Karpas-422 (cell line): ENCODE results near the gene RNF5. TPM values are rescaled to one million over a fixed set of nuclear protein-coding genes. Genes with fewer than 3 reads are reported as not detected.

Experiments used
- DNase-seq: peaks from one replicate; pipeline ENCODE4 v3.0.0-alpha.2; 2015
- H2AFZ ChIP-seq: fragments of 200-600 bp; sonication (generic); 2 replicates; pipeline ENCODE4 v1.6.1; 2014; ENCODE audit warnings: antibody characterized with exemption, low read length, mixed read lengths
- H3K27ac ChIP-seq: fragments of 200-600 bp; sonication (generic); 2 replicates; pipeline ENCODE4 v1.5.1; 2014; ENCODE audit warnings: mild to moderate bottlenecking, low read length, moderate library complexity
- H3K27me3 ChIP-seq: fragments of 200-600 bp; sonication (generic); 2 replicates; pipeline ENCODE4 v1.6.1; 2014; ENCODE audit warnings: low read length, mixed read lengths
- H3K36me3 ChIP-seq: fragments of 200-600 bp; sonication (generic); 2 replicates; pipeline ENCODE4 v1.6.1; 2014; ENCODE audit warnings: low read length, mixed read lengths; ENCODE audit not compliant: insufficient read depth
- H3K4me1 ChIP-seq: fragments of 200-600 bp; sonication (generic); 2 replicates; pipeline ENCODE4 v1.6.1; 2014; ENCODE audit warnings: mild to moderate bottlenecking, low read length, mixed read lengths
- H3K4me2 ChIP-seq: fragments of 200-600 bp; sonication (generic); 2 replicates; pipeline ENCODE4 v1.6.1; 2014; ENCODE audit warnings: low read length, low read depth, mild to moderate bottlenecking; ENCODE audit not compliant: poor library complexity, severe bottlenecking
- H3K4me3 ChIP-seq: fragments of 200-600 bp; sonication (generic); 2 replicates; pipeline ENCODE4 v1.5.1; 2014; ENCODE audit warnings: mild to moderate bottlenecking, antibody characterized with exemption, low read length, mixed read lengths
- H3K79me2 ChIP-seq: fragments of 200-600 bp; sonication (generic); 2 replicates; pipeline ENCODE4 v1.6.1; 2014; ENCODE audit warnings: mild to moderate bottlenecking, low read length, mixed read lengths
- H3K9ac ChIP-seq: fragments of 200-600 bp; sonication (generic); 2 replicates; pipeline ENCODE4 v1.6.0; 2014; ENCODE audit warnings: low read length
- H3K9me2 ChIP-seq: fragments of 200-600 bp; sonication (generic), shearing (Covaris generic); replicated peaks from 2 replicates; pipeline ENCODE4 v1.6.0; 2014; ENCODE audit warnings: mild to moderate bottlenecking, low read length, moderate library complexity; ENCODE audit not compliant: insufficient read depth
- H3K9me3 ChIP-seq: fragments of 300-700, 200-600 bp; sonication (generic); 2 replicates; pipeline ENCODE4 v1.6.1; 2014; ENCODE audit warnings: low read length, mixed read lengths
- H4K20me1 ChIP-seq: fragments of 200-600 bp; sonication (generic); 2 replicates; pipeline ENCODE4 v1.6.1; 2014; ENCODE audit warnings: mild to moderate bottlenecking, antibody characterized with exemption, low read length, low read depth; ENCODE audit not compliant: insufficient read depth
- total RNA-seq: library from RNA; depleted of rRNA; stranded (reverse); fragments of >200 nt; shearing (Covaris generic); gene quantifications from 2 replicates; pipeline ENCODE4 v1.2.3, GENCODE V29; 2014; ENCODE audit warnings: low replicate concordance

The RNF5 gene
- total RNA-seq, 1 experiment from 2014 or later = 73.5 TPM

- H3K4me2 ChIP-seq = no peak overlapping the region
- peaks cover 20% of the 10 kb centered on the region for H3K4me1 ChIP-seq
- no peak for DNase-seq
- no peaks in the 10 kb centered on the region for H3K9me2 ChIP-seq
- no peak overlapping the region for H2AFZ ChIP-seq
- no peak overlapping the region; the same call in 1 of the 2 replicates for H3K9ac ChIP-seq
- H3K9me3 ChIP-seq = no peaks in the 10 kb centered on the region
- no peaks in the 10 kb centered on the region for H4K20me1 ChIP-seq
- H3K79me2 ChIP-seq = peaks cover 20% of the 10 kb centered on the region
- no peaks in the 10 kb centered on the region for H3K27me3 ChIP-seq
- peaks cover 7% of the 10 kb centered on the region; the same call in 1 of the 2 replicates for H3K36me3 ChIP-seq
- H3K4me3 ChIP-seq = no peak overlapping the region
- peak overlapping the region; percentile 39; the same call in 1 of the 2 replicates for H3K27ac ChIP-seq
Measured at GRCh38 chr6:32168807-32169591, 9.2 kb upstream of the RNF5 start.

GRCh38 chr6:32170294-32170693 lies 7.9 kb upstream of the RNF5 start:
- Histone ChIP-seq H3K9me2 (no peaks in the 10 kb centered on the region), H3K9me3 (no peaks in the 10 kb centered on the region), H2AFZ (no peak overlapping the region), H3K27ac (no peak overlapping the region), H3K27me3 (no peaks in the 10 kb centered on the region), H3K4me2 (no peak overlapping the region), H3K9ac (no peak overlapping the region), H3K4me3 (no peak overlapping the region), H3K36me3 (peaks cover 7% of the 10 kb centered on the region; the same call in 1 of the 2 replicates), H3K4me1 (peaks cover 33% of the 10 kb centered on the region), H3K79me2 (peaks cover 33% of the 10 kb centered on the region), H4K20me1 (no peaks in the 10 kb centered on the region)
- no peak for DNase-seq

GRCh38 chr6:32171234-32171633 lies 7.0 kb upstream of the RNF5 start:
- no peak overlapping the region for H3K9ac ChIP-seq

GRCh38 chr6:32173051-32173727 lies 5.0 kb upstream of the RNF5 start:
- no peaks in the 10 kb centered on the region for H4K20me1 ChIP-seq
- H3K4me1 ChIP-seq = peaks cover 46% of the 10 kb centered on the region
- DNase-seq = no peak
- no peak overlapping the region for H3K4me3 ChIP-seq
- no peak overlapping the region for H3K4me2 ChIP-seq
- no peaks in the 10 kb centered on the region for H3K27me3 ChIP-seq
- peaks cover 7% of the 10 kb centered on the region; the same call in 1 of the 2 replicates for H3K36me3 ChIP-seq
- H3K9me3 ChIP-seq = no peaks in the 10 kb centered on the region
- H3K27ac ChIP-seq = no peak overlapping the region
- H3K9me2 ChIP-seq = no peaks in the 10 kb centered on the region
- H3K79me2 ChIP-seq = peaks cover 43% of the 10 kb centered on the region
- H3K9ac ChIP-seq = no peak overlapping the region
- H2AFZ ChIP-seq = no peak overlapping the region

More at GRCh38 chr6:32171234-32171633, 7.0 kb upstream of the RNF5 start:
- Histone ChIP-seq H3K27me3 (no peaks in the 10 kb centered on the region), H3K4me2 (no peak overlapping the region), H2AFZ (no peak overlapping the region), H3K27ac (no peak overlapping the region), H3K9me2 (no peaks in the 10 kb centered on the region), H3K4me3 (no peak overlapping the region), H3K36me3 (peaks cover 7% of the 10 kb centered on the region; the same call in 1 of the 2 replicates), H3K4me1 (peaks cover 34% of the 10 kb centered on the region), H4K20me1 (no peaks in the 10 kb centered on the region), H3K79me2 (peaks cover 39% of the 10 kb centered on the region), H3K9me3 (no peaks in the 10 kb centered on the region)
- DNase-seq = no peak

GRCh38 chr6:32174416-32174815 lies 3.8 kb upstream of the RNF5 start:
- H4K20me1 ChIP-seq = no peaks in the 10 kb centered on the region
- H2AFZ ChIP-seq = no peak overlapping the region
- peak overlapping the region; percentile 94 for H3K4me3 ChIP-seq
- no peaks in the 10 kb centered on the region for H3K27me3 ChIP-seq
- no peaks in the 10 kb centered on the region for H3K36me3 ChIP-seq
- peak overlapping the region; percentile 98 for H3K9ac ChIP-seq
- H3K79me2 ChIP-seq = peaks cover 52% of the 10 kb centered on the region
- H3K4me1 ChIP-seq = peaks cover 39% of the 10 kb centered on the region
- no peak for DNase-seq
- no peak overlapping the region for H3K27ac ChIP-seq
- no peaks in the 10 kb centered on the region for H3K9me3 ChIP-seq
- H3K9me2 ChIP-seq = no peaks in the 10 kb centered on the region
- H3K4me2 ChIP-seq = peak overlapping the region; percentile 79

- Histone ChIP-seq H3K4me2 (peak overlapping the region; percentile 79), H2AFZ (no peak overlapping the region), H3K4me1 (peaks cover 48% of the 10 kb centered on the region), H3K9ac (peak overlapping the region; percentile 98), H3K9me3 (no peaks in the 10 kb centered on the region), H4K20me1 (no peaks in the 10 kb centered on the region), H3K4me3 (peak overlapping the region; percentile 94), H3K9me2 (no peaks in the 10 kb centered on the region), H3K79me2 (peaks cover 61% of the 10 kb centered on the region), H3K36me3 (no peaks in the 10 kb centered on the region), H3K27ac (peak overlapping the region; percentile 34; the same call in 1 of the 2 replicates), H3K27me3 (no peaks in the 10 kb centered on the region)
- DNase-seq = peak; percentile 56
Measured at GRCh38 chr6:32175322-32175710, 2.9 kb upstream of the RNF5 start.

GRCh38 chr6:32175711-32176475 lies 2.3 kb upstream of the RNF5 start, which contains the start of gene AGPAT1:
Gene AGPAT1, minus strand, starts transcription at chr6:32176084. Its CDS starts 4,588 bp downstream, at chr6:32171496.
- Histone ChIP-seq H4K20me1 (no peaks in the 10 kb centered on the region), H3K4me2 (peak within 1 kb of the TSS; percentile 79), H3K4me1 (peaks cover 51% of the 10 kb centered on the region), H2AFZ (no peak within 1 kb of the TSS), H3K27me3 (no peaks in the 10 kb centered on the region), H3K36me3 (no peaks in the 10 kb centered on the region; the same call in 1 of the 2 replicates), H3K79me2 (peaks cover 61% of the 10 kb centered on the region), H3K9me2 (no peaks in the 10 kb centered on the region), H3K9me3 (no peaks in the 10 kb centered on the region), H3K4me3 (peak within 1 kb of the TSS; percentile 94), H3K27ac (peak within 1 kb of the TSS; percentile 66), H3K9ac (peak within 1 kb of the TSS; percentile 98)
- DNase-seq = peak; percentile 98
